Aorta (tissue), 5 donors: ENCODE measurements around the gene PBX3. TPM values are rescaled to one million over a fixed set of nuclear protein-coding genes. Genes with fewer than 3 reads are reported as not detected.

Experiments
- ATAC-seq: fragments of 200-7000 bp; cut with Tn5 transposase; one replicate; pipeline ENCODE4 v1.9.1; 2022; ENCODE audit warnings: moderate library complexity; ENCODE audit not compliant: low FRiP score
- DNase-seq, 2 donors: peaks; one replicate each; pipeline ENCODE4 v3.0.0-alpha.2; 2020
- H3K27ac ChIP-seq, 2 donors: one replicate each; pipeline ENCODE4 v1.5.1; 2013; ENCODE audit warnings: low read length in 2 of 2, mild to moderate bottlenecking in 2 of 2, moderate library complexity in 2 of 2, control low read depth in 1 of 2, inconsistent platforms in 1 of 2, low read depth in 1 of 2
- H3K27me3 ChIP-seq, 2 donors: one replicate each; pipeline ENCODE4 v1.6.1; 2013; ENCODE audit warnings: control low read depth in 1 of 2, low read length in 1 of 2, mild to moderate bottlenecking in 1 of 2, moderate library complexity in 1 of 2; ENCODE audit not compliant: insufficient read depth in 2 of 2, control insufficient read depth in 1 of 2
- H3K36me3 ChIP-seq, 2 donors: one replicate each; pipeline ENCODE4 v1.6.1; 2013; ENCODE audit warnings: control low read depth in 1 of 2, low read length in 1 of 2, mild to moderate bottlenecking in 1 of 2; ENCODE audit not compliant: insufficient read depth in 2 of 2, control insufficient read depth in 1 of 2
- H3K4me1 ChIP-seq, 2 donors: one replicate each; pipeline ENCODE4 v1.6.1; 2013; ENCODE audit warnings: low read length in 2 of 2, control low read depth in 1 of 2, mild to moderate bottlenecking in 1 of 2, moderate library complexity in 1 of 2; ENCODE audit not compliant: insufficient read depth in 2 of 2, control insufficient read depth in 1 of 2
- H3K4me3 ChIP-seq, 2 donors: one replicate each; pipeline ENCODE4 v1.5.1; 2013; ENCODE audit warnings: low read length in 2 of 2, control low read depth in 1 of 2, mild to moderate bottlenecking in 1 of 2
- H3K9me3 ChIP-seq: one replicate; pipeline ENCODE4 v1.6.1; 2013; ENCODE audit warnings: mild to moderate bottlenecking, low read length; ENCODE audit not compliant: control insufficient read depth
- WGBS, 2 donors: extraction: QIAGEN DNeasy Blood & Tissue Kit; methylation state at CpG; one replicate each; pipeline ENCODE4 v1.1.7; 2013; 5-methylcytosine and 5-hydroxymethylcytosine counted together
- intact Hi-C, 2 donors: fragments of 100-400 bp; cut with DNase I; formaldehyde crosslinking; loops; one replicate each; pipeline versions ENCODE4 v1.14.2 to v1.15.0; 2022
- polyA plus RNA-seq, 2 donors: library from polyadenylated mRNA; stranded (reverse); fragments of 200-250 nt; gene quantifications; one replicate each; pipeline ENCODE4 v1.2.3, GENCODE V29; 2013
- total RNA-seq, 2 donors: library from RNA; stranded (reverse); fragmentation: NEBNext Ultra II Directional; extraction: Animal tissue kit (Norgen Biotek cat#: 25700); gene quantifications; one replicate each; pipeline ENCODE4 v1.2.1, GENCODE V29; 2021
- donor health status: healthy with polysubstance abuse.
- donor health status: Bipolar disorder and iron deficiency.
- donor health status: DM: no; HTN: no; CAD: no.
- donor health status: DM: no; HTN: no; CAD: no.
- donor health status: DM: yes; HTN: yes; CAD: no.

Gene PBX3
- total and polyA plus RNA-seq, 4 donors: 10.3 to 44.7 (median 18.8) TPM

DNA sequence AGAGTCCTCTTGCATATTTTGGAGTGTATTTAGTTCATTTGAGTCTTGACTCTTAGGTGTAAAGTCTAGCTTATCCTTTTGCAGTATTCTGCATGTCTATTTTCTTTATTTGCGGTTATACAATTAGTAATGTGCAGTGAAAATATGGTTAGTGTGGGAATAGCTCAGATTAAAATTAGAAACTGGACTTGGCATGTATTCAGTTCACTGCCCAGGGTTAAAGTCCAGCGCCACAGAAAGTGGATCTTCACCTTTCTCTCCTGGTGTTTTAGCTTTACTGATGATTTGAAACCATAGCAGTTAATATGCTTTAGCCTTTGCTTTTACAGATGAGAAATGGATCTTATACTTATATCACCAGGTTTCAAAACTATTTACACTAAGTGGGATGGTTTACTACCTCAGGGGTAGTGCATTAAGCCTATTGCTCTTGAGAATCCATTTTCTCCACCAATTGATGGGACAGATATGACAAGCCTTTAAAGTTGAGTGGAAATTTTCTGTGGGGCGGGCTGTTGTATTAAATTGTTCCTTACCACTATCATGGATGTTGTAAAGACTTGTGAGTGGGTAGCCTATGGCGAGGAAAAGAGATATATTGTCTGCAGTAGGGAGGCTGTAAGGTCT lies 48.9 kb downstream of the PBX3 start:
- intact Hi-C loops: no loop called here

DNA sequence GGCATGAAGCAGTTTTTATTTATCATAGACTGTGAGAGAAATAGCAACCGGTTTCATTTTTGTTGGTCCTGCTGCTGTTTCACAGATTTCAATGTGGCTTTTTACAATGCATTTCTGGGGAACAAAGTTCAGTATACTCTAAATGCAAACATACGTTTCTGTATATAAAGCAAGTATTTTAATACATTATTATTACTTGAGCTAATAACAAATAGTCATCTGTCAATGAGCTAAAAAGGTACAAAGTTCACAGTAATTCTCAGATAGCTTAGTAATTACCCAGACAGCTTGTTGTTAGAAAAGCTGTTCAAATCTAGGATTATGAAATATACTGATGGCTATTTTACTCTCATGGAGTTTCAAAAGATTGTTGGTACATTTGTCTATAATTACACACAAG lies 50.8 kb downstream of the PBX3 start:
- H3K4me3 ChIP-seq: no peak overlapping the region
- no peak for ATAC-seq
- H3K36me3 ChIP-seq: no peaks in the 10 kb centered on the region
- no peaks in the 10 kb centered on the region for H3K27me3 ChIP-seq
- no peaks in the 10 kb centered on the region for H3K9me3 ChIP-seq
- H3K27ac ChIP-seq: no peak overlapping the region
- WGBS, 2 donors: 58 to 66% methylated on average over 2 of the region's 2 CpGs
- no peaks in the 10 kb centered on the region for H3K4me1 ChIP-seq
- intact Hi-C loops: no loop called here
- DNase-seq: no peak

More for the DNA sequence above, 48.9 kb downstream of the PBX3 start:
- H3K4me3 ChIP-seq: no peak overlapping the region
- H3K9me3 ChIP-seq: no peaks in the 10 kb centered on the region
- no peaks in the 10 kb centered on the region for H3K36me3 ChIP-seq
- 89 to 92% methylated on average over 4 of the region's 4 CpGs for WGBS, 2 donors
- no peaks in the 10 kb centered on the region for H3K4me1 ChIP-seq
- H3K27ac ChIP-seq: no peak overlapping the region
- no peak for DNase-seq
- no peaks in the 10 kb centered on the region for H3K27me3 ChIP-seq
- ATAC-seq: no peak

DNA sequence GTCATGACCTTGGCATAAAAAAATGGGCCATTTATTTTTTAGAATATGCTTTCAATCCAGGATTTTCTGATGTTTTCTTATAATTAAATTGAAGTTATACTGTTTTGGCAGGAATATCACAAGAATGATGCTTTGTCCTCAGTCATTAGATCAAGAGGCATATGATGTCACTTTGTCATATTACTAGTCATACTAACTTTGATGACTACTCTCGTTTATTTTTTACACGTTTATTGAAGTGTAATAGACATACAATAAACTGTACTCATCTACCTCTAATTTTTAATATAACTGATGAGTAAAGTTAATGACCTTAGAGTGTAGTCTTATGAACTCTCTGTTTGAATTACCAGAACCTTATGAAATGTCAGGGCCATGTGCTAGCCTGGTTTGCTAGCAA lies 56.4 kb downstream of the PBX3 start:
- intact Hi-C loops: no loop called here
- H3K4me1 ChIP-seq: peaks cover 3% of the 10 kb centered on the region in 2 donors
- H3K27ac ChIP-seq: no peak overlapping the region
- ATAC-seq (no peak), DNase-seq (no peak)
- no peaks in the 10 kb centered on the region for H3K9me3 ChIP-seq
- H3K27me3 ChIP-seq: no peaks in the 10 kb centered on the region
- no peaks in the 10 kb centered on the region for H3K36me3 ChIP-seq
- no peak overlapping the region for H3K4me3 ChIP-seq
- WGBS, 2 donors: 87 to 93% methylated on average over 2 of the region's 2 CpGs

DNA sequence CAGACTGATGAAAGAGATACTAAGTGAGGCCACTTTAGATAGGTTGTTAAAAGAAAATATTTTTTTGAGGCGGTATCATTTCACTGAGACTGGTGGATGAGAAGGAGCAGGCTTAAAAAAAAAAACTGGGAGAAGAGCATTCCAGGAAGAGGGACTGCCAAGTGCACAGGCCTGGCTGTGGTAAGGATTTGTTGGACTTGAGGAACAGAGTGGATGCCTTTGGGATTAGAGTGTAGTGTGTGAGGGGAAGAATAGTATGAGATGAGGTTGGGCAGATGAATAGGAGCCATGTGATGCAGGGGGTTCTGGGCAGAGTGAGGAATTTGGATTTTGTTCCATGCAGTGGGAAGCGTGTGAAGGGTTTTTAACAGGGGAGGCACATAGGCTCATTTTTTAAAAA lies 57.9 kb downstream of the PBX3 start:
- 35 to 49% methylated on average over 2 of the region's 2 CpGs for WGBS, 2 donors
- DNase-seq (no peak), ATAC-seq (peak; percentile 63)
- intact Hi-C loops: no loop called here
- Histone ChIP-seq H3K9me3 (no peaks in the 10 kb centered on the region), H3K36me3 (no peaks in the 10 kb centered on the region), H3K27me3 (no peaks in the 10 kb centered on the region), H3K4me3 (no peak overlapping the region), H3K27ac (no peak overlapping the region), H3K4me1 (peaks cover 3% of the 10 kb centered on the region in 2 donors)

DNA sequence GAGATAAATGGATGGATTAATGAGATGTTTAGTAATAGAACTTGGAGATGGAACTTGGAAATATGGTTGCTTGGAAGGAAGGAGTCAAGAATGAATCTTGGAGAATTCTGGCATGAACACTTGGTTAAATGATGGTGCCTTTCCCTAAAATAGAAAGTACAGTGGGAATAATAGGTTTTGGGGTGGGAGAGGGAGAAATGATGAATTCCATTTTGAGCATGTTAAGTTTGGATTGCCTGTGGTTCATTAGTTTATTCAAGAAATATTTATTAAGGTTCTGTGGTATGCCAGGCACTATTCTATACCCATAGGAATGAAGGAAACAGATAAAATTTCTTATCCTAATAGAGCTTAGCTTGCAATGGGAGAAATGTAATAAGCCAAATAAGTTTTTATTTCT lies 58.4 kb downstream of the PBX3 start:
- intact Hi-C loops: no loop called here

DNA sequence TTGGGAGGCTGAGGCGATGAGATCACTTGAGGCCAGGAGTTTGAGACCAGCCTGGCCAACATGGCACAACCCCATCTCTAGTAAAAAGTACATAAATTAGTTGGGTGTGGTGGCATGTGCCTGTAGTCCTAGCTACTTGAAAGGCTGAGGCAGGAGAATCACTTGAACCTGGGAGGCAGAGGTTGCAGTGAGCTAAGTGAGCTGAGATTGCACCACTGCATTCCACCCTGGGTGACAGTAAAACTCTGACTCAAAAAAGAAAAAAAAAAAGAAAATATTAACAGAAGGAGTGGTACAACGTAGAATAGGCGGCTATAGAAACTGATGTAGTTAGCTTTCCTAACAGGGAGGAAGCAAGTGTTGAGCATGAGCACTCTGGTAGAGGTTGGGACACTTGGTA lies 59.9 kb downstream of the PBX3 start:
- 93 to 96% methylated on average over 3 of the region's 3 CpGs for whole genome bisulfite sequencing, 2 donors
- no peak for ATAC-seq
- DNase-seq: no peak
- intact Hi-C loops: no loop called here
- Histone ChIP-seq H3K27ac (no peak overlapping the region), H3K9me3 (no peaks in the 10 kb centered on the region), H3K27me3 (no peaks in the 10 kb centered on the region), H3K4me3 (no peak overlapping the region), H3K36me3 (no peaks in the 10 kb centered on the region), H3K4me1 (peaks cover 3% of the 10 kb centered on the region in 2 donors)

More for the DNA sequence above, 58.4 kb downstream of the PBX3 start:
- Histone ChIP-seq H3K4me3 (no peak overlapping the region), H3K27me3 (no peaks in the 10 kb centered on the region), H3K36me3 (no peaks in the 10 kb centered on the region), H3K4me1 (peaks cover 3% of the 10 kb centered on the region in 2 donors), H3K27ac (no peak overlapping the region), H3K9me3 (no peaks in the 10 kb centered on the region)
- no peak for ATAC-seq
- no peak for DNase-seq

DNA sequence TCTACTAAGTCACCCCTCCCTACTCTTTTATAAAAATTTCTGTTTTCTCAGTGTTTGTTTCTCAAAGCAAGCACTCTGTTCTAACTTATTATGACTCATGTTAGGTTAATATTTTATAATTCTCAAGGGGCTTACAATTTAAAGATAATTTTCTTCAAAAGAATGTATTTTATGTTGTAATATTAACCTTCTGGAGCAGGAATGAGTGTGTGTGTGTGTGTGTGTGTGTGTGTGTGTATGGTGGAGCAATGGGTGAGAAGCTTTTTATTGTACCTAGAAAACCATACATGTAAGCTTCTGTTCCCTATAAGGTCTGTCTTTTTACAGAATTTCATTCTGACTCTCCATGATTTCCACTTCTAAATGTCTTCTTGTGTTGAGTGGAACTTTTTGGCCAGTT lies 63.0 kb downstream of the PBX3 start:
- no peak overlapping the region for H3K4me3 ChIP-seq
- DNase-seq: no peak
- no peak overlapping the region for H3K27ac ChIP-seq
- H3K4me1 ChIP-seq: peaks cover 2 to 3% of the 10 kb centered on the region in 2 donors
- no peaks in the 10 kb centered on the region for H3K27me3 ChIP-seq
- H3K9me3 ChIP-seq: no peaks in the 10 kb centered on the region
- intact Hi-C loops: loop anchor here in 1 of 2 donors (10.0 kb wide), 1 partner anchor 195 kb away; no protein-coding TSS in a partner anchor
- no peak for ATAC-seq
- H3K36me3 ChIP-seq: no peaks in the 10 kb centered on the region

DNA sequence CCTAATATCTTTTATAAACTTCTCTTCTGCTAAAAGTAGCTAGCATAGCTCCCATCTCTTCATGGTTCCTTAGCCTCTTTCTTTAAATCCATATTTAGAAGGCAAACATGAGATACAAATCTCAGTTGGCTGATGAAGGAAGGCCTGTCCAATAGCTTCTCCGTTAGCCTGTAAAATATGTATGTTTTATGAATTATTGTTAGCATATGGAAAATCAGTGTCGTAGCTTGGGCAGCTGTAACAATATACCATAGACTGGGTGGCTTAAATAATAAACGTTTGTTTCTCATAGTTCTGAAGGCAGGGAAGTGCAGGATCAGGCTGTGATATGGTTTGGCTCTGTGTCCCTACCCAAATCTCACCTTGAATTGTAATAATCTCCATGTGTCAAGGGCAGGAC lies 63.8 kb downstream of the PBX3 start:
- ATAC-seq: no peak
- Histone ChIP-seq H3K27ac (no peak overlapping the region), H3K4me3 (no peak overlapping the region), H3K27me3 (no peaks in the 10 kb centered on the region), H3K36me3 (no peaks in the 10 kb centered on the region), H3K9me3 (no peaks in the 10 kb centered on the region), H3K4me1 (no peaks in the 10 kb centered on the region)
- WGBS, 2 donors: 83 to 88% methylated on average over 3 of the region's 3 CpGs
- intact Hi-C loops: loop anchor here in 1 of 2 donors (10.0 kb wide), 1 partner anchor 194 kb away; no protein-coding TSS in a partner anchor
- DNase-seq: no peak

DNA sequence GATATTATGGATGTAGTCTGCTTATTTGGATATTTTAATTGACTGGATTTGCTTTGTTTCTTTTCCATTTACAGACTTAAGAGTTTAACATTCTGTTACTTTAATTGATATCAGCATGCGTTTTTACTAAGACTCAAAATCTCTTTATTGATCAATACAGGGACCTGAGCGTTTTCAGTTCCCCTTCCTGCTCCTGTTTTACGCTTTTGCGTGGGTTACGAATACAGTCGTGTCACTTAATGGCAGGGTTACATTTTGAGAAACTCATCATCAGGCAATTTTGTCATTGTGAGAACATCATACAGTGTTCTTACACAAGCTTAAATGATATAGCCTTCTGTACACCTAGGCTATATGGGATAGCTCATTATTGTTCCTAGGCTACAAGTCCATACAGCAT lies 65.2 kb downstream of the PBX3 start:
- ATAC-seq (no peak), DNase-seq (no peak)
- no peak overlapping the region for H3K4me3 ChIP-seq
- WGBS, 2 donors: 95 to 97% methylated on average over 6 of the region's 6 CpGs
- H3K9me3 ChIP-seq: no peaks in the 10 kb centered on the region
- no peaks in the 10 kb centered on the region for H3K27me3 ChIP-seq
- no peaks in the 10 kb centered on the region for H3K4me1 ChIP-seq
- intact Hi-C loops: loop anchor here in 1 of 2 donors (10.0 kb wide), 1 partner anchor 192 kb away; no protein-coding TSS in a partner anchor
- H3K36me3 ChIP-seq: no peaks in the 10 kb centered on the region
- H3K27ac ChIP-seq: no peak overlapping the region
